Amygdala (tissue), 56 donors: ENCODE results near the gene CACNA1C.

Source experiments
- DNase-seq, 56 donors: peaks; one replicate each; lab custom pipeline; 2025; lab: John Stamatoyannopoulos, UW

CACNA1C gene

GRCh38 chr12:2550561-2551411 lies 498.0 kb downstream of the CACNA1C start:
- DNase-seq = no peak

GRCh38 chr12:2551412-2551900 lies 498.7 kb downstream of the CACNA1C start:
- no peak for DNase-seq

DNA sequence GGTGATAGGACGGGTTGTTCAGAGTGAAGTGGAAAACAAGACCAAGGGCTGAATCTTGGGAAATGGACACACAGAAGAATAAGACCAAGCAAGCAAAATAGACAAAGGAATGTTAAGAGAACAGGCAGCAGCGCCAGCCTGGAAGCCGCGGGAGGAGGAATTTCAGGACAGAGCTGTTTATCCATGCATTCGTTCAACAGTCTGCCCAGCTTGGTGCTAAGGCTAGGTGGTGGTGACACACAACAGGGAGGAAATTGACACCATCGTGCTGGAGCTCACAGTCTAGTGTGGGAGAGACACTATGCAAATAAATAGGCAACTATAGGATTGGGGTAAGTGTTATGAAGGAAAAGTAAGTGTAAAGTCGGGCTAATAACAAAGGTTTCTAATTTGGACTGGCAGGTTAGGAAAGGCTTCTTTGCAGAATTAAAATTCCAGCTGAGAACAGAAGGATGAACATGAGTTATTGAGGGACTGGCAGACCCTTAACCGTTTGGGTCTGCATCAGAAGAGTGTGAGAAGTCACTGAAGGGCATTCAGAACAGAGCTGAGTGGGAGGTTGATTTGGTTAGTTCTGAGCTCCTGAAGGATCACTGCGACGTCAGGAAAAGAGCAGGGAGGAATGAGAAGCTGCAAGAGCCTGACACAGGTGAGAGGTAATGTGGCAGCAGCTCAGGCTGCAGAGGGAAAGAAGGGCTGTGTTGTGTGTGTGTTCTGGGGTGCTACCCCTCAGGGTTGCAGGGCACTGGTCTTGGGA lies 499.4 kb downstream of the CACNA1C start:
- peak in 2 of 56 donors; percentile 18 to 21 for DNase-seq

GRCh38 chr12:2553388-2554126 lies 500.8 kb downstream of the CACNA1C start:
- no peak for DNase-seq

DNA sequence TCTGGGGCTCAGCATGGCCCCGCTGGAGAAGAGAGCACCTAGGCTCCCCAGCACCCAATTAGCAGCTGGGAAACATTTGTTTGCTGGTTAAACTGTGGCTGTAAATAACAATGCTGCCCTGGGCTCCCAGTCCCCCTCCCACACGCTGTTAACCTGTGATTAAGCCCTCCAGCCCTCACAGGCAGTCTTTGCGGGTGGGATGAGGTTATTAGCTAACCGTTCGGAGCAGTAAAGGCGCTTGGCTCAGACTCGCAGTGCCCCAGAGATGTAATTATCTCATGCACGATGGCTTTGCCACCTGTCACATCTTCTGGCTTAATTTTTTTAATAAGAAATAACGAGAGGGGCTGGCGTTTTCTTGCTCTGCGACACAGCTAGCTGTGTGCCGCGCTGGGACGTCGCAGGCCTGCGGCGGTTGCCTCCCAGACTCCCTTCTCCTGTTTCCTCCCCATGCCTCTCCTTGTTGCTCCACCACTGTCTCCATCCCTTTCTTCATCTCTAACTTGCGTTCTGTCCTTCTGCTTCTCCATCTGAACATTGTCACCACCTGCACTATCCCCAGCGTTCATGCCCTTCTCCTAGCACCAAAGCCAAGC lies 502.8 kb downstream of the CACNA1C start:
- no peak for DNase-seq

GRCh38 chr12:2557597-2557996 lies 504.8 kb downstream of the CACNA1C start:
- no peak for DNase-seq

DNA sequence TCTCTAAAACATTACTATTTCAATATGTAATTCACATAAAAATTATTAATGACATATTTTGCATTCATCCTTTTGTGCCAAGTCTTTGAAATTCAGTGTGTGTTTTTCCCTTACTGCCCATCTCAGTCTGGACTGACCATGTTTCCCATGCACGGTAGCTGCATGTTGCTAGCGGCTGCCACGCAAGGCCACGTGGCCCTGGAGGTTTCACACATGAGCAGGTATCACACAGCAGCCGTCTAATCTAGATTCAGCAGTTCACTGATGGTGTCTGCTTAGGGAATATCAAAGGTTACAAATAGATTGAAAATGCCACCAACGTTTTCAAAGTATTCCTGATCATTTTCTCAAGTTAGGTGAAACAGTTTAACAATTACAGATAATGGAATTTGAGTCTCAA lies 507.1 kb downstream of the CACNA1C start:
- no peak for DNase-seq

DNA sequence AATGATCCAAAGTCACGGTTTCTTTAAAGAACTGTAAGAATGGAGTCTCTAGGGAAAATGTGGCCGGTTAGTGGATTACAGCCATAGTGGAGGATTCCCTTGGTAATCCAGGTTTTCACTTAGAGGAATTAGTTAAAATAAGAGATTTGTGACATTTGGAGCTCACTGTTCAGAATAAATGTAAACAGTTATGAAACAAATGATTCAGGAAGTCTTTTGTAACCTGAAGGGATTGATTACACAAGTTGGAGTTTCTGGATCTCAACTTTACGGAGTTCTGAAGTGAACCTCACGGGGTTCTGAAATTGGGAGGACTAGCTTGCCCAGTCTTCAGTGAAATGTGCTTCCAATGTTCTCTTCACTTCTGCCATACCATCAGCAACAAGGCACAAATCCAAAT lies 507.6 kb downstream of the CACNA1C start:
- no peak for DNase-seq

DNA sequence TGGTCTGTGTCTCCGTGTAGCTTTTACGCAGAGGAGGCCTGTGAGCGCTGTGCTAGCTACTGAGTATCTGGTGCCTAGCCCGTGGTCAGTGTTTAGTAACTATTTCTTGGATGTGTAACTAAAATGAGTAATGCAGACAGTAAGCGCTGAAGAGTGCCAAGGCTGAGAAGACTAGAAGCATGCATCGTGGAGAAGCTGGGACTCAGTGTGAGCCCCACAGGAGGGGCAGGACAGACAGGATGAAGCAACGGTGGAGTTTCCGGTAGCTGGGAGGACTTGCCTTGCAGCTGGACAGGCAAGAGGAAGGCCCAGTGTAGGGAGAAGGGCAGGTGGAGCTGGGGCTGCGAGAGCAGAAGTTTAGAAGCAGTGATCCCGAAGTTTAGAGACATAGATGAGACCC lies 508.6 kb downstream of the CACNA1C start:
- no peak for DNase-seq

DNA sequence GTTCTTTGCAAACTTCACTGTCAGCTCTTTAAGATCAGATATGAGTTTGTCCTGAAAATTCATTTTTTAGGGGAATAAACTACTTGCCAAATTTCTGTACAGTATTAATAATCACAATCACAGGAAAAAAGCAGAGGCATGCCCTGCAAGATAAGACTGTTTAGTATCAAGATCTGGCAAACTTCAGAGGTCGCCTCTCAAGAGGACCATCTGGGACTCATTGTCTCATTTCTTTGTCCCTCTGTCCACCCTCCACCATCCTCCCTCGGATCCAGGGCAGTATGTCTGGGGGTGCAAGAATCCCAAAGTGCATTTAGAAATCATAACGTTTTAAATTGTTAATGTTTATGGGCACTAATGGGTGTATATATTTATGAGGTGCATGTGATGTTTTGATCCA lies 509.6 kb downstream of the CACNA1C start:
- no peak for DNase-seq

DNA sequence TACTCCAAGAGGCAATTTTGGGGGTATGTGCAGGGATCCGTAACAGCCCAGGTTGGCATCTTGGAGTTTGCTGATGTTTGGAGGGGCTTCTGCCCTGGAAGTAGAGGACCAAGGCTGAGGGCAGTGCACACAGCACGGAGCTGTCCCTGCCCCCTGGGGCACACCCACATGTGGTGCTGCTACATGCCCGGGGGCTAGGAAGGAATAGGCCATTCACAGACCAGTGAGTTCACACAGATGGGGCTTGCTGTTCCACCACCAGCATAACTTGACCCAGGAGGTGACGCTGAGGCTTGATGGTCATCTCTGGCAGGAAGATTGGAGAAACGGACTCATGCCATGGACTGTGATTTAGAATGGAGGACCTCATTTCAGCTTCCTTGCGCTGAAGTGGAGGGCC lies 510.9 kb downstream of the CACNA1C start:
- DNase-seq = no peak

- no peak for DNase-seq
Observed at GRCh38 chr12:2566161-2566560, 513.4 kb downstream of the CACNA1C start.

GRCh38 chr12:2567711-2568110 lies 514.9 kb downstream of the CACNA1C start:
- no peak for DNase-seq

GRCh38 chr12:2570562-2570961 lies 517.8 kb downstream of the CACNA1C start:
- no peak for DNase-seq

- no peak for DNase-seq
Observed at GRCh38 chr12:2574355-2574935, 521.7 kb downstream of the CACNA1C start.

DNA sequence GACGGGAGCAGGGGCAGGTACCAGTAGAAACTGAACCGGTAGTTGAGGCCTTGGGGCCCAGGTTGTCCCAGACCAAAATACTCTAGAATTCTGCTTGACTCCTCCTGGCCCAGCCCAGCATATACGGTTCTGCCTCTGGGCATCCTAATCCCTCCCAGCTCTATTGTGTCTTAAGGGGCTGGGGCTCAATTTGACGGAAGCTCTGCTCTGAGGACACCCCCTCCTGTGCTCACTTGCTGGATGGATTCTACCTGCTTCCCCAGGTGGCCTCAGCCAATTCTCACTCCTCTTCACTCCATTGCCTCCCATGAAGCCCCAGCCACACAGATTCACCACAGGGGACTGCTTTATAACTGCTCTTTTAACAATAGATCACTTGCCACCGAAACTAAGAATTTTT lies 522.5 kb downstream of the CACNA1C start:
- no peak for DNase-seq

DNA sequence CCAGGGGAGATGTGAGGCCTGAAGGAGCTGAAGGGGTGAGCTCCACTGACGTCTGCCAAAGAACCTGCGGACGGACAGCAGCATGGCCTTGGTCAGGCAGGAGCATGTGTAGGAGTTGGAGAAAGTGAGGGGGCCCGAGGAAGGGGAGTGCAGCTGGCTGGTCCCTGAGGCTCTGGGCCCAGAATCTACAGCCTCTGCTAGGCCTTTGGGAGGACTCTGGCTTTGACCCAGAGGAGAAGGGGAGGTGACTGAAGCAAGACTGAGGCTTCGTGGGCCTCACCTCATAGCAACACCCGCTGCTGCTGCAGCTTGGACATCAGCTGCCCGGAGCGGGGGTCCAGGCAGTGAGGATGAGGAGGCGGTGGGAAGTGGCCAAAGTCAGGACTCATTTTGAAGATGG lies 525.4 kb downstream of the CACNA1C start:
- no peak for DNase-seq

GRCh38 chr12:2578772-2579171 lies 526.0 kb downstream of the CACNA1C start:
- DNase-seq = no peak

- DNase-seq = no peak
Observed at GRCh38 chr12:2580821-2581220, 528.0 kb downstream of the CACNA1C start.
